ENCODE results near the gene MAGEL2. TPM values are rescaled to one million over a fixed set of nuclear protein-coding genes. Genes with fewer than 3 reads are reported as not detected.
A peak's percentile ranks its signal among the peaks of the same experiment; 100 is the strongest.

The MAGEL2 gene
- total RNA-seq, 1 experiment from 2014 or later = 9.2 TPM

DNA sequence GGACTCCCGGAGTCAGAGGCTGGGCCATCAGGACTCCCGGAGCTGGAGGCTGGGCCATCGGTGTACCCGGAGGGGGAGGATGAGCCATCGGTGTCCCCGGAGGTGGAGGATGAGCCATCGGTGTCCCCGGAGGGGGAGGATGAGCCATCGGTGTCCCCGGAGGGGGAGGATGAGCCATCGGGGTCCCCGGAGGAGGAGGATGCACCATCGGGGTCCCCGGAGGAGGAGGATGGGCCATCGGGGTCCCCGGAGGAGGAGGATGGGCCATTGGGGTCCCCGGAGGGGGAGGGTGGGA is 719 bp downstream of the MAGEL2 start:
- H3K18ac ChIP-seq (ENCODE audit: insufficient read length, low read depth, low read length) = no peak overlapping the region
- no CpG with 5 or more reads among the region's 17 CpGs for WGBS (ENCODE audit: extremely low coverage, insufficient read length, low lambda C conversion rate)
- no peak overlapping the region for H2AFZ ChIP-seq (ENCODE audit: low read length)
- no peaks in the 10 kb centered on the region for H3K79me1 ChIP-seq (ENCODE audit: insufficient read depth, low read depth, low read length, poor library complexity, severe bottlenecking)
- no peak overlapping the region for H3K27ac ChIP-seq (ENCODE audit: insufficient read length, low read depth, low read length)
- H3K23me2 ChIP-seq (ENCODE audit: insufficient read length, low read depth, low read length, poor library complexity, severe bottlenecking) = peaks cover 3% of the 10 kb centered on the region
- H3K36me3 Mint-ChIP-seq (ENCODE audit: insufficient read depth in 1 of 3, low read depth in 3 of 3) = peaks cover 0 to 6% (median 1%) of the 10 kb centered on the region in 3 experiments; a peak in 3 of 7 replicates
- DNase-seq = no peak
- no peaks in the 10 kb centered on the region for H3K79me2 ChIP-seq (ENCODE audit: insufficient read depth, low read length)
- H3K9me3 Mint-ChIP-seq = peaks cover 56 to 59% of the 10 kb centered on the region in 2 experiments
- peak overlapping the region; percentile 70 to 78 for H3K4me3 Mint-ChIP-seq
- H3K27me3 Mint-ChIP-seq (ENCODE audit: low read depth) = no peaks in the 10 kb centered on the region
- H3K56ac ChIP-seq (ENCODE audit: insufficient read length, low read depth, low read length) = no peak overlapping the region
- H2BK120ac ChIP-seq (ENCODE audit: low read depth, low read length, poor library complexity, severe bottlenecking) = no peak overlapping the region
- peak overlapping the region; percentile 6 for H3K4me2 ChIP-seq (ENCODE audit: insufficient read depth, insufficient read length, low read length)
- H3K9me3 ChIP-seq (ENCODE audit: control insufficient read depth, low read depth, low read length) = peaks cover 20% of the 10 kb centered on the region
- no peak overlapping the region for H3K23ac ChIP-seq (ENCODE audit: insufficient read length, low read depth, low read length)
- no peak overlapping the region for H4K8ac ChIP-seq (replicated peaks; ENCODE audit: insufficient read length, low read depth, low read length)
- no peak overlapping the region for H3K9ac ChIP-seq (ENCODE audit: extremely low read depth, insufficient read length, low read length)
- no peaks in the 10 kb centered on the region for H3K27me3 ChIP-seq (ENCODE audit: insufficient read depth, low read length)
- no peak overlapping the region for H2BK12ac ChIP-seq (ENCODE audit: insufficient read length, low read depth, low read length)
- H3K14ac ChIP-seq (ENCODE audit: insufficient read depth, low read length) = no peak overlapping the region
- H4K5ac ChIP-seq (ENCODE audit: insufficient read length, low read depth, low read length) = no peak overlapping the region
- H3K27ac Mint-ChIP-seq = no peak overlapping the region
- peaks cover 14 to 17% of the 10 kb centered on the region in 2 experiments; a peak in 3 of 4 replicates for H3K4me1 Mint-ChIP-seq
- no peak overlapping the region for H3K4ac ChIP-seq (ENCODE audit: low read depth, low read length)
- no peak overlapping the region for H3T11ph ChIP-seq (ENCODE audit: low read length)
- no peak overlapping the region for H2AK5ac ChIP-seq (ENCODE audit: insufficient read length, low read length)
- no peaks in the 10 kb centered on the region for H4K20me1 ChIP-seq (ENCODE audit: control insufficient read depth, insufficient read depth, insufficient read length)
- TF ChIP-seq, protein P1, sequence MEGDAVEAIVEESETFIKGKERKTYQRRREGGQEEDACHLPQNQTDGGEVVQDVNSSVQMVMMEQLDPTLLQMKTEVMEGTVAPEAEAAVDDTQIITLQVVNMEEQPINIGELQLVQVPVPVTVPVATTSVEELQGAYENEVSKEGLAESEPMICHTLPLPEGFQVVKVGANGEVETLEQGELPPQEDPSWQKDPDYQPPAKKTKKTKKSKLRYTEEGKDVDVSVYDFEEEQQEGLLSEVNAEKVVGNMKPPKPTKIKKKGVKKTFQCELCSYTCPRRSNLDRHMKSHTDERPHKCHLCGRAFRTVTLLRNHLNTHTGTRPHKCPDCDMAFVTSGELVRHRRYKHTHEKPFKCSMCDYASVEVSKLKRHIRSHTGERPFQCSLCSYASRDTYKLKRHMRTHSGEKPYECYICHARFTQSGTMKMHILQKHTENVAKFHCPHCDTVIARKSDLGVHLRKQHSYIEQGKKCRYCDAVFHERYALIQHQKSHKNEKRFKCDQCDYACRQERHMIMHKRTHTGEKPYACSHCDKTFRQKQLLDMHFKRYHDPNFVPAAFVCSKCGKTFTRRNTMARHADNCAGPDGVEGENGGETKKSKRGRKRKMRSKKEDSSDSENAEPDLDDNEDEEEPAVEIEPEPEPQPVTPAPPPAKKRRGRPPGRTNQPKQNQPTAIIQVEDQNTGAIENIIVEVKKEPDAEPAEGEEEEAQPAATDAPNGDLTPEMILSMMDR (conservative IDR thresholded peaks at IDR 0.05) = no peak
- no peaks in the 10 kb centered on the region for H3K4me1 ChIP-seq (ENCODE audit: insufficient read depth, low read length)
- H4K91ac ChIP-seq (ENCODE audit: insufficient read length, low read depth, low read length) = no peak overlapping the region
- H2BK5ac ChIP-seq (ENCODE audit: insufficient read length, low read length) = no peak overlapping the region
- H2BK20ac ChIP-seq (ENCODE audit: low read depth, low read length, poor library complexity, severe bottlenecking) = no peak overlapping the region
- H2BK15ac ChIP-seq (ENCODE audit: low read depth, low read length) = no peak overlapping the region

Data from H9 (cell line).